GM21515 (cell line): Measurements from ENCODE around the gene LLGL2.
"Not testable (repeated sequence)": the region's sequence is repeated elsewhere in the genome, so short reads cannot be mapped to it uniquely, and the experiment has no call there.

ENCODE experiments used
- ATAC-seq: cut with Tn5 transposase; IDR thresholded peaks from one replicate; pipeline ENCODE4 v1.9.1; 2021; ENCODE audit not compliant: unreplicated experiment

Gene LLGL2

DNA sequence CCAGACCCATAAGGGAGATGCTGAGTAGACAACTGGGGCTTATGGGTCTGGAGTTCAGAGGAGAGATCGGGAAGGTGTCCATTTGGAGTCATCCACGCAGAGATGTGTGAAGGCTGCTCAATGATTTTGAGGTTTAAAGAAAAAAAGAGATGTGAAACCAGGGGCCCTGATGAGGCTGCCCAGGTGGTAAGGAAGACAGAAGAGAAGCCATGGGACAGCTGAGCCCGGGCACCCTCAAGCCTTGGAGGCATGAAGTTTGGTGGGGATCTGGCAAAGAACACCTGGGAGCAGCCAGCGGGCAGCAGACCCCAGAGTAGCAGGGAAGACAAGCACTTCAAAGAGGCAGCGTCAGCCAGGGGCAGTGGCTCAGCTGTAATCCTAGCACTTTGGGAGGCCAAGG is 41.3 kb downstream of the LLGL2 start:
- ATAC-seq, result no peak

DNA sequence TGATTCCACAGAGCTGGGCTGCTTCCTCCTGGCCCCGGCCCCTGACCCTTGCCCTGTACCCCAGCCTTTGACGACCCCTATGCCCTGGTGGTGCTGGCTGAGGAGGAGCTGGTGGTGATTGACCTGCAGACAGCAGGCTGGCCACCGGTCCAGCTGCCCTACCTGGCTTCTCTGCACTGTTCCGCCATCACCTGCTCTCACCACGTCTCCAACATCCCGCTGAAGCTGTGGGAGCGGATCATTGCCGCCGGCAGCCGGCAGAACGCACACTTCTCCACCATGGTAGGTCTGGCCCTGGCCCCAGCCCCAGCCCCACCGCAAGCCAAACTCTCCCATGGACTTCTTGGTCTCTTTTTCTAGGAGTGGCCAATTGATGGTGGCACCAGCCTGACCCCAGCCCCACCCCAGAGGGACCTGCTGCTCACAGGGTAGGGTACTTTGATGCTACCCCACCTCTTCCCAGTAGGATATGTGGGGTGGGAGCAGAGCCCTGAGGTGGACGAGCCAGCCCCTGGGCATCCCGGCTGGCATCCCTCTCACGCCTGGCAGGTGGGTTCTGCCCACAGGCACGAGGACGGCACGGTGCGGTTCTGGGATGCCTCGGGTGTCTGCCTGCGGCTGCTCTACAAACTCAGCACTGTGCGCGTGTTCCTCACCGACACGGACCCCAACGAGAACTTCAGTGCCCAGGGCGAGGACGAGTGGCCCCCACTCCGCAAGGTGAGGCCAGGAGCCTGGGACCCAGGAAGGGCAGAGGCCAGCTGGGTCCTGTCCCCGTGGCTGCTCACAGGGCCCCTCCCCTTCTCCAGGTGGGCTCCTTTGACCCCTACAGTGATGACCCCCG is 43.1 kb downstream of the LLGL2 start:
- ATAC-seq, result no peak

DNA sequence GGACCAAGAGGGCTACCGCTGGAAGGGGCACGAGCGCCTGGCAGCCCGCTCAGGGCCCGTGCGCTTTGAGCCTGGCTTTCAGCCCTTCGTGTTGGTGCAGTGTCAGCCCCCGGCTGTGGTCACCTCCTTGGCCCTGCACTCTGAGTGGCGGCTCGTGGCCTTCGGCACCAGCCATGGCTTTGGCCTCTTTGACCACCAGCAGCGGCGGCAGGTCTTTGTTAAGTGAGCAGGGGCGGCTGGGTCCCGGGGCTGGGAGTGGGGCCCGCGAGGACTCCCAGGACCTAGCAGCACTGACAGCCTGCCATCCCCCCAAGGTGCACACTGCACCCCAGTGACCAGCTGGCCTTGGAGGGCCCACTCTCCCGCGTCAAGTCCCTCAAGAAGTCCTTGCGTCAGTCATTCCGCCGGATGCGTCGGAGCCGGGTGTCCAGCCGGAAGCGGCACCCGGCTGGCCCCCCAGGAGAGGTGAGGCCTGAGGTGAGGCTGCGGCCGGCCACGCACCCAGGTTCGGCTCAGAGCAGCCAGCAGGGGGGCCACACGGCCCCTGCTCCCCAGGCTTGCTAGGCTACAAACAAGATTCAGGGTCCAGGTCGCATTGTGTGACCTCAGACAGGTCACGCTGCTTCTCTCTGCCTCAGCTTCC is 44.7 kb downstream of the LLGL2 start:
- no peak for ATAC-seq

DNA sequence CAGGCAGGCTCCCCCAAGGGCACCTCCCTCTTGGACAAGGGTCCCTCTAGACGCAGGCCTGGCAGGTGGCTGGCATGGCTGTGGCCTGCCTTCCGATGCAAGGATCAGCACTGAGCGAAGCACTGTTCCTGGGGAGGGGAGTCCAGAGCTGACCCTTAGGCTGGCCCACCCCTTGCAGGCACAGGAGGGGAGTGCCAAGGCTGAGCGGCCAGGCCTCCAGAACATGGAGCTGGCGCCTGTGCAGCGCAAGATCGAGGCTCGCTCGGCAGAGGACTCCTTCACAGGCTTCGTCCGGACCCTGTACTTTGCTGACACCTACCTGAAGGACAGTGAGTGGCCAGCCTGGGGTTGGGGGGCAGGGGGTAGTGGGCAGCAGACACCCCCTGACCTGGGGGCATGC is 45.3 kb downstream of the LLGL2 start:
- no peak for ATAC-seq

DNA sequence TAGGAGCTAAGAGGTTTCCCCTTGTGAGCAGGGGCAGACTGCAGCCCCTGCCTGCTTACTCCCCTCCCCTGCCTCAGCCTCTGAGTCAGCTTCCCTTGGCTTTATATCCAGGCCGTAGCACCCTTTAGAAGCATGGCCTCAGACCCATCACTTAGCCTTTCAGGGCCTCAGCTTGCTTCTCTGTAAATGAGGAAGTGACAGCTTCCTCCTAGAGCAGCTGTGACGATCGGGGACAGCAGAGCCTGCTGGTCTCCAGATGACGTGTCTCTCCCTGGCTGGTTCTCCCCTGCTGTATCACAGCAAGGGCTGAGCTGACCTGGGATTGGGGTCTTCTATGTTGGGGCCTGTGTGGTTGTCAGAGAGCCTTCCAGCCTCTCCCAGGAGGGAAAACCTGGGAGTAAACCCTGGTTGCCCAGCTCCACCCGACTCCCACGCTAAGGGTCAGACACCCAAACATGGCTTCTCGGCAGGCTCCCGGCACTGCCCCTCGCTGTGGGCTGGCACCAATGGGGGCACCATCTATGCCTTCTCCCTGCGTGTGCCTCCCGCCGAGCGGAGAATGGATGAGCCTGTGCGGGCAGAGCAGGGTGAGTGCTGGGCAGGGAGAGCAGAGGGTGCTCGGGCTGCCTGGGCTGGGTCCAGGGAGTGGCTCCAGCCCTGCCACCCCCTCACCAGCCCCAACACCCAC is 45.8 kb downstream of the LLGL2 start:
- no peak for ATAC-seq

DNA sequence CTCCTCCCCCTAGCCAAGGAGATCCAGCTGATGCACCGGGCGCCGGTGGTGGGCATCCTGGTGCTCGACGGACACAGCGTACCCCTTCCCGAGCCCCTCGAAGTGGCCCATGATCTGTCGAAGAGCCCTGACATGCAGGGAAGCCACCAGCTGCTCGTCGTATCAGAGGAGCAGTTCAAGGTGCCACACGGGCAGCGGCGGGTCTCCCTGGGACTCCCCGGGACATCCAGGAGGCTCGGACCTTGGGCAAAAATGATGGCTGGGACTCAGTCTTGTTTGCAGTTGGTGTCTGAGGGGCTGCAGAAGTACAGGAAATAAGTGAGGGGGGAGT is 46.4 kb downstream of the LLGL2 start:
- ATAC-seq, result no peak

DNA sequence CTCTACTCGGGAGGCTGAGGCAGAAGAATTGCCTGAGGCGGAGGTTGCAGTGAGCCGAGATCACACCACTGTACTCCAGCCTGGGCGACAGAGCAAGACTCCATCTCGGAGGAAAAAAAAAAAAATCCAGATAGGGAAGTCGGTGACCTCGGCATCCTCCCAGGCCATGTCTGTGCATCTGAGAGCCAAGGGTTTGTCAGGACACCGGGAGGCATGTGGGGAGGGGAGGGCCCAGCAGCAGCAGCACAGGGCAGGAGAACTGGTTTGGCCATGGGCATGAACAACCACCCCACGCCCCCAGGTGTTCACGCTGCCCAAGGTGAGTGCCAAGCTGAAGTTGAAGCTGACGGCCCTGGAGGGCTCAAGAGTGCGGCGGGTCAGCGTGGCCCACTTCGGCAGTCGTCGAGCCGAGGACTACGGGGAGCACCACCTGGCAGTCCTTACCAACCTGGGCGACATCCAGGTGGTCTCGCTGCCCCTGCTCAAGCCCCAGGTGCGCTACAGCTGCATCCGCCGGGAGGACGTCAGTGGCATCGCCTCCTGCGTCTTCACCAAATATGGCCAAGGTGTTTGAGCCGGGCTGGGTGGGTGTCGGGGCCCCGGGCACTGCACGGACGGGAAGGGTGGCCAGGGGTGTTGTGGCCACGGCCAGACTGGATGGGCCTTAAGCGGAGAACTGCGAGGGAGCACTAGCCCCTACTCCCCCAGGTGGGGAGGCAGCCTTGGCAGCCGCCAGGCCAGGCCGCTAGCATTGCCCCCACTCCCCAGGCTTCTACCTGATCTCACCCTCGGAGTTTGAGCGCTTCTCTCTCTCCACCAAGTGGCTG is 47.4 kb downstream of the LLGL2 start:
- no peak for ATAC-seq

DNA sequence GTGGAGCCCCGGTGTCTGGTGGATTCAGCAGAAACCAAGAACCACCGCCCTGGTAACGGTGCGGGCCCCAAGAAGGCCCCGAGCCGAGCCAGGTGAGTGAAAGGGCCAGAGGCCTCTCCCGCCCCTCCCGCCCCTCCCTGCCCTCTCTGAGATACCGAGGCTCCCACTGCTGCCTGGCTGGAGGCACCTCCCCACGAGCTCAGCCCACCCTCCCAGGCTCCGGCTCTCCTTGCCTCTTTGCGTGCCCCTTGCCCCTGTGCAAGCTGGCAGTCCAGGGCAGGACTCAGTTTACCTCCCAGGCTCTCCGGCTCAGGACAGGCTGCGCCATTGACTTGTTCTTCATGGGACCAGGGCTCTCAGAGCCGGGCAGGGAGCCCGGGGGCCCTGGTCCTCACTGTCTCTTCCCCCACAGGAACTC is 48.1 kb downstream of the LLGL2 start:
- no peak for ATAC-seq

DNA sequence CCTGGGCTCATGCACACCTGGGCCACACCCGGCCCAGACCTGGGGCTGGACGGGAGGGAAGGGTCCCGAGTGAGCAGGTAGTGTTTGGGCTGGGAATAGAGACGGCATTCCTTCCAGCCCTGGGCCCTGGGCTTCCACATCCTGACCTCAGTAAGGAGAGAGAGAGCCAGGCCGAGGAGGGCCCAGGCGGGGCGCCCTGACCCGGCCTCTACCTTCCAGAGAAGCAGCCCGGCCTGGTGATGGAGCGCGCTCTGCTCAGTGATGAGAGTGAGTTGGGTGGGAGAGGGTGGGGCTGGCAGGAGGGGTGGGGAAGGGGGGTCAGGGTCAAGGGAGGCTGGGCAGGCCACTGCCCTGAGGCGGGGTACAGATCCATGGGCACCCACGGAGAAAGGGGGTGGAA is 48.5 kb downstream of the LLGL2 start:
- no peak for ATAC-seq

DNA sequence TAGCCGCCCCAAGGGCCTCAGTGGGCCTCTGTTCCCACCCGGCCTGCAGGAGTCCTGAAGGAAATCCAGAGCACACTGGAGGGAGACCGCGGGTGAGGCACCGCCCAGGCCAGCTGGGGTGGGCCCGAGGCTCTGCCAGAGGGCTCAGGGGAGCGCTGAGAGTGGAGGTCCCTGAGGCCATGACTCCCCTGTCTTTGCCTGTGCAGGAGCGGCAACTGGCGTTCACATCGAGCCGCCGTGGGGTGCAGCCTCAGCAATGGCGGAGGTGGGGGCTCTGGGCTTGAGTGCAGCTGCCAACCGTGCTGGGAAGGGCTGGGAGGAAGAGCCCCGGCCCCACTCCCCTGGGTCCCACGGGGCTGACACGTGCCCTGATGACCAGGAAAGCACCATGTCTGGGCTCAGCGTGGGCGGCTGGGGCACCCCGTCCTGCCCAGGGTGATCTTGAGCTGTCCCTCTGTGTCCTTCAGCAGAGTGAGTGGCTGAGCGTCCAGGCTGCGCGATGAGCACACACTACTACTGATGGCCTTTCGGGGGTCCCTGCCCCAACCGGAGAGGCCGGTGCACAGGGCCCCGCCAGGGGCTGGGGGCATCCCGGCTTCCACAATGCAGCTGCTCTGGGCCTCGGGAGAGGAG is 49.0 kb downstream of the LLGL2 start:
- ATAC-seq, result no peak

DNA sequence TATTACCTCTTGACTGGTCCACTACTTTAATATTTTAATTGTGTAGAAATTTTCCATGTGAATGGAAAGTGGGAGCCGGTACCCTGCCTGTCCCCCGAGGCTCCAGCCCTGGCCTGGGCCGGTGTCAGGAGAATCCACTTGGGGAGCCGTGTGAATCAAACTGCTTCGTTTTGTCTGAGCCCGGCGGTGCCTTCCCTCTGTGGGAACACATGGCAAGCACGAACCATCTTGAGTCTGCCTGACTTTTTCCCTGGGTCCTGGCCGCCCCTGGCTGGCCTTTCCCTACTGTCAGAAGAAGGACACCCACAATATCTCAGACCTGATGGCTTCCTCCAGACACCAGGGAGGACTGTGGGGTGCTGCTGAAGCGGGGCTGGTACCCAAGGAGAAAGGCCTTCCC is 49.7 kb downstream of the LLGL2 start:
- no peak for ATAC-seq

DNA sequence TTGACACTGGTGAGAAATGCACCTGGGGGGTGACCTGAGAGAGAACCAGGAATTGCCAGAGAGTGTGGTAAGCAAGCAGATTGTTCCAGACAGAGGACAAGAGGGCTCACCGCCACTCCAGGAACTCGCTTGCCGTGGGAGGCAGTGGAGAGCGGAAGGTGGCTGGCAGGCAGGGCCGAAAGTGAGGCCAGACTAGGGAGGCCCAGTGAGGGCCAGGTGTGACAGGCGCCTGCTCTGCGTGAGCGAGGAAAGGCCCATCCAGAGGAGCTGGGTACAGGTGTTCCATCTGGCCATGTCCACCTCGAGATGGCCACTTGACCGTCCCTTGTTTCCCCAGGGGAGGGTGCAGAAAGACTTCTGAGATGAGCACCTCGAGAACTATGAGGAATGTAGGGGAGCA is 50.2 kb downstream of the LLGL2 start:
- no peak for ATAC-seq

DNA sequence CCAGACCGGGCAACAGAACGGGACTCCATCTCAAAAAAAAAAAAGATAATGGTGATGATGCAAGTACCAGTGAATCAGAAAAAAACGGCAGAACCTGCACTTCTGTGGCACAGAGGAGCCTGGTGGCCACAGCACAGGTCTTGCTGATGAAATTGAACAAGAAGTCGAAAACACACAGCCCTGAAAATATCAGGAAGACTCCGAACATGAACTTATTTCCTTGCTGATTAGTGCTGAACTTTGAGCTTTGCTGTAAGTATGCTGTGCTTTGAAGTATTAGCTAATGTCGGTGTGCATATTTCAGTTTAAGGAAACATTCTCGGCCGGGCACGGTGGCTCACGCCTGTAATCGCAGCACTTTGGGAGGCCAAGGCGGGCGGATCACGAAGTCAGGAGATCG is 51.2 kb downstream of the LLGL2 start:
- ATAC-seq, result no peak

DNA sequence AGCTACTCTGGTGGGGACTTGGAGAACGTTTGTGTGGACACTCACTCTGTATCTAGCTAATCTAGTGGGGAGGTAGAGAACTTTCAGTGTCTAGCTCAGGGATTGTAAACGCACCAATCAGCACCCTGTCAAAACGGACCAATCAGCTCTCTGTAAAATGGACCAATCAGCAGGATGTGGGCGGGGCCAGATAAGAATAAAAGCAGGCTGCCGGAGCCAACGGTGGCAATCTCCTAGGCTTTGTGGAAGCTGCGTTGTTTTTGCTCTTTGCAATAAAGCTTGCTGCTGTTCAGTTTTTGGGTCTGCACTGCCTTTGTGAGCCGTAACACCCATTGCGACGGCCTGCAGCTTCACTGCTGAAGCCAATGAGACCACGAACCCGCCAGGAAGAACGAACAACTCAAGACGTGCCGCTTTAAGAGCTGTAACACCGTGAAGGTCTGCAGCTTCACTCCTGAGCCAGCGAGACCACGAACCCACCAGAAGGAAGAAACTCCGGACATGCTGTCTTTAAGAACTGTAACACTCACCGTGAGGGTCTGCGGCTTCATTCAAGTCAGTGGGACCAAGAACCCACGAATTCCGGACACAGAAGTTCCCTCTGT is 55.7 kb downstream of the LLGL2 start:
- not testable (repeated sequence) for ATAC-seq

DNA sequence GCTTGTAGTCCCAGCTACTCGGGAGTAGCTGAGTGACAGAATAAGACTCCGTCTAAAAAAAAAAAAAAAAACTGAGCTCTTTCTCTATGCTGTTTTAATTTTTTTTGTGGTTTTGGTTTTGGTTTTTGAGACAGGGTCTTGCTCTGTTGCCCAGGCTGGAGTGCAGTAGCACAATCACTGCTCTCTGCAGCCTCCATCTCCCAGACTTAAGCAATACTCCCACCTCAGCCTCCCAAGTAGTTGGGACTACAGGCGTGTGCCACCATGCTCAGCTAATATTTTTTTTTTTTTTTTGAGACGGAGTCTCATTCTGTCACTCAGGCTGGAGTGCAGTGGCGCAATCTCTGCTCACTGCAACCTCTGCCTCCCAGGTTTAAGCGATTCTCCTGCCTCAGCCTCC is 57.7 kb downstream of the LLGL2 start:
- ATAC-seq, result not testable (repeated sequence)

DNA sequence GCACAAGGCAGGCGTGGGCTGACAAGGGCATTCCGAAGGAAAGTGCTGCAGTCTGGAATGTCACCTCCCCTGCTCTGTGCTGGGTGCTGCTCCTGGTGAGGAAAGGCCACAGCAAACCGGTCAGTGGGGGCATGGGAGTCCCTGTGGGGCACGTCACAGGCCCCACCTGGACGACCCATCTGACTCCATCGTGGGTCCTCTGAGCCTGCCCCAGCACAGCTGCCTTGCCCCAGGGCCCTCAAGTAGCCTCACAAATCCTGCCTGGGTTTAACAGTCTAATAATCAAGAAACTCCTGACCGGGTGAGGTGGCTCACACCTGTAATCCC is 59.3 kb downstream of the LLGL2 start:
- no peak for ATAC-seq

DNA sequence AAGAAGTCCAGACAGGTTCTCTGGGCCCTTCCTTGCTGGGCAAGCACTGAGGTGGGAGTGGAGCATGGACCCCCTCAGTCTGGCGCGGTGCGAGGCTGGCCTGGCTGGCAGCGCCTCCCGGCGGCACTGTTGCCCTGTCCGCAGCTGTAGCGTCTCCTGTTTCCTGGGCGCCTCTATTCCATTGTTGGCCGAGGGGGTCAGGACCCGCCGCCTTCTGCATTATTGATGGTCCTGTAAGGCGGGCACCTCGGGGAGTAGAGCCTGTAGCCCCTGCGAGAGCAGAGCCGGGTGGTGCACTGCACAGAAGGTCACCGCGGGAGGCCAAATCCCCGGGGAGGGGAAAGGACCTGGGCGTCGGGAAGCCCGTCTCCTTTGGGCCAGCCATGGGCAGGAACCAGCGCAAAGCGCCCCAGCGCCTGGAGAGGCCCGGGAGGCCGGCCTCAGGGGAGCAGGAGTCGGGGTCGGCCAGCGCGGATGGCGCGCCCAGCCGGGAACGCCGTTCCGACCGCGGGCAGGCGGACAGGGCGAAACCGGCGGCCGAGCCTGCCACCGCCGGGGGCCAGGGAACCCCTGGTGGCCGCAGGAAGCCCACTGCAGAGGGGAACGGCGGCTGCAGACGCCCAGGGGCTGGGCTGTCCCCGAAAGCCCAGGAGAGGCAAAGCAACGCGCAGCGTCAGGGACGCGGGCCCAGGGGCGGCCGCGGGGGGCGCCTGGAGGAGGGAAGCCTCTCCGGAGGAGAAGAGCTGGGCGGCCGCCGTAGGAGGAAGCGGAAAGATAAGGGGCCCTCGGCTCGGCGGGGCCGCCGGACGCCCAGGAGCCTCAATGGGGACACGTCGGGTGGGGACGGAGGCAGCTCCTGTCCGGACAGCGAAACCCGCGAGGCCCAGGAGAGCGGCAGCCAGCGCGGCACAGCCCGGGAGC is 62.4 kb downstream of the LLGL2 start, which contains the start of gene MYO15B:
TSS of gene MYO15B (plus strand) at position 126 of the 921 bp plus-strand sequence. CDS start at position 384, 258 bp downstream.
- ATAC-seq, result no peak

DNA sequence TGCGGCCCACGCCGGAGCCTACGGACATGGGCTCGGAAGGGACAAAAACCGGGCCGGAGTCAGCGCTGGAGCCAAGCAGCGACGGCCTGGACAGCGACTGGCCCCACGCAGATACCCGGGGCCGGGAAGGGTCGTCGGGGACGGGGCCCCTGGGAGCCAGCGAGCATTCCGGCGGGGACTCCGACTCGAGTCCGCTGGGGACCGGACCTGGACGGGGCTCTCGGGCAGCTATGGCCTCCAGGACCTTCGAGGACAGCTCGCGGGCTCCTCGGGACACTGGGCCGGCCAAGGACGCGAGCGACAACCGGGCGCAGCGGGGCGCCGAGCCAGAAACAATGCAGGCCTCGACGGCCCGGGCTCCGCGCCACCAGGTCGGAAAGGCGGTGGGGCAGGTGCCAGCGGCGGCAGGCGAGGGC is 63.1 kb downstream of the LLGL2 start:
- ATAC-seq, result no peak
